Measurements from ENCODE around the gene SUPT20H. TPM values are rescaled to one million over a fixed set of nuclear protein-coding genes. Genes with fewer than 3 reads are reported as not detected.

The SUPT20H gene
- 28.2 and 43.6 TPM in 2 replicates for total RNA-seq (2012; rRNA removed)

- Histone ChIP-seq H3K4me1 (ENCODE audit: control insufficient read depth, insufficient read depth, low read length) (peaks cover 12% of the 10 kb centered on the region), H3K4me3 (ENCODE audit: low read length) (peak within 1 kb of the TSS; percentile 92), H3K9me3 (replicated peaks; ENCODE audit: low read length) (no peaks in the 10 kb centered on the region), H3K27me3 (ENCODE audit: control insufficient read depth, insufficient read depth, low read length) (no peaks in the 10 kb centered on the region), H3K4me2 (ENCODE audit: low read length) (peak within 1 kb of the TSS; percentile 91), H3K36me3 (ENCODE audit: insufficient read depth, low read length) (peaks cover 4% of the 10 kb centered on the region), H3K9ac (ENCODE audit: low read depth, low read length) (peak within 1 kb of the TSS; percentile 89)
These were observed at the start of gene SUPT20H for GRCh38 chr13:37058910-37059847. Gene SUPT20H, minus strand, starts transcription at chr13:37059688. Its CDS starts 8,198 bp downstream, at chr13:37051490.

- Histone ChIP-seq H3K4me1 (ENCODE audit: control insufficient read depth, insufficient read depth, low read length) (peaks cover 21% of the 10 kb centered on the region), H3K4me2 (ENCODE audit: low read length) (no peak overlapping the region), H3K4me3 (ENCODE audit: low read length) (no peak overlapping the region), H3K36me3 (ENCODE audit: insufficient read depth, low read length) (no peaks in the 10 kb centered on the region), H3K9ac (ENCODE audit: low read depth, low read length) (peak overlapping the region; percentile 17), H3K27me3 (ENCODE audit: control insufficient read depth, insufficient read depth, low read length) (no peaks in the 10 kb centered on the region), H3K9me3 (replicated peaks; ENCODE audit: low read length) (no peaks in the 10 kb centered on the region)
These were observed 49.7 kb upstream of the SUPT20H start for GRCh38 chr13:37109051-37109678.

- Histone ChIP-seq H3K4me1 (ENCODE audit: control insufficient read depth, insufficient read depth, low read length) (peaks cover 21% of the 10 kb centered on the region), H3K36me3 (ENCODE audit: insufficient read depth, low read length) (no peaks in the 10 kb centered on the region), H3K9ac (ENCODE audit: low read depth, low read length) (no peak overlapping the region), H3K9me3 (replicated peaks; ENCODE audit: low read length) (no peaks in the 10 kb centered on the region), H3K27me3 (ENCODE audit: control insufficient read depth, insufficient read depth, low read length) (no peaks in the 10 kb centered on the region), H3K4me2 (ENCODE audit: low read length) (no peak overlapping the region), H3K4me3 (ENCODE audit: low read length) (no peak overlapping the region)
These were observed 48.4 kb upstream of the SUPT20H start for GRCh38 chr13:37107868-37108267.

- no peak overlapping the region for H3K4me3 ChIP-seq (ENCODE audit: low read length)
- H3K36me3 ChIP-seq (ENCODE audit: insufficient read depth, low read length) = no peaks in the 10 kb centered on the region
- no peaks in the 10 kb centered on the region for H3K9me3 ChIP-seq (replicated peaks; ENCODE audit: low read length)
- H3K4me2 ChIP-seq (ENCODE audit: low read length) = no peak overlapping the region
- no peaks in the 10 kb centered on the region for H3K27me3 ChIP-seq (ENCODE audit: control insufficient read depth, insufficient read depth, low read length)
- peaks cover 21% of the 10 kb centered on the region for H3K4me1 ChIP-seq (ENCODE audit: control insufficient read depth, insufficient read depth, low read length)
- no peak overlapping the region for H3K9ac ChIP-seq (ENCODE audit: low read depth, low read length)
These were observed 48.0 kb upstream of the SUPT20H start for GRCh38 chr13:37107456-37107855.

- H3K27me3 ChIP-seq (ENCODE audit: control insufficient read depth, insufficient read depth, low read length) = no peaks in the 10 kb centered on the region
- no peak overlapping the region for H3K4me3 ChIP-seq (ENCODE audit: low read length)
- no peak overlapping the region for H3K9ac ChIP-seq (ENCODE audit: low read depth, low read length)
- H3K4me2 ChIP-seq (ENCODE audit: low read length) = no peak overlapping the region
- H3K36me3 ChIP-seq (ENCODE audit: insufficient read depth, low read length) = no peaks in the 10 kb centered on the region
- H3K4me1 ChIP-seq (ENCODE audit: control insufficient read depth, insufficient read depth, low read length) = peaks cover 21% of the 10 kb centered on the region
- no peaks in the 10 kb centered on the region for H3K9me3 ChIP-seq (replicated peaks; ENCODE audit: low read length)
These were observed 47.2 kb upstream of the SUPT20H start for GRCh38 chr13:37106642-37107041.

GRCh38 chr13:37105251-37105714, 45.8 kb upstream of the SUPT20H start, which contains the start of gene CSNK1A1L:
Gene CSNK1A1L, minus strand, starts transcription at chr13:37105664. Its CDS starts 408 bp downstream, at chr13:37105256.
- Histone ChIP-seq H3K4me1 (ENCODE audit: control insufficient read depth, insufficient read depth, low read length) (peaks cover 21% of the 10 kb centered on the region), H3K9ac (ENCODE audit: low read depth, low read length) (no peak within 1 kb of the TSS), H3K9me3 (replicated peaks; ENCODE audit: low read length) (no peaks in the 10 kb centered on the region), H3K4me3 (ENCODE audit: low read length) (no peak within 1 kb of the TSS), H3K27me3 (ENCODE audit: control insufficient read depth, insufficient read depth, low read length) (no peaks in the 10 kb centered on the region), H3K4me2 (ENCODE audit: low read length) (no peak within 1 kb of the TSS), H3K36me3 (ENCODE audit: insufficient read depth, low read length) (no peaks in the 10 kb centered on the region)

- no peak overlapping the region for H3K4me2 ChIP-seq (ENCODE audit: low read length)
- H3K36me3 ChIP-seq (ENCODE audit: insufficient read depth, low read length) = no peaks in the 10 kb centered on the region
- H3K27me3 ChIP-seq (ENCODE audit: control insufficient read depth, insufficient read depth, low read length) = no peaks in the 10 kb centered on the region
- no peaks in the 10 kb centered on the region for H3K9me3 ChIP-seq (replicated peaks; ENCODE audit: low read length)
- no peak overlapping the region for H3K4me3 ChIP-seq (ENCODE audit: low read length)
- peaks cover 7% of the 10 kb centered on the region for H3K4me1 ChIP-seq (ENCODE audit: control insufficient read depth, insufficient read depth, low read length)
- no peak overlapping the region for H3K9ac ChIP-seq (ENCODE audit: low read depth, low read length)
These were observed 43.4 kb upstream of the SUPT20H start for GRCh38 chr13:37102896-37103295.

- H3K9me3 ChIP-seq (replicated peaks; ENCODE audit: low read length) = no peaks in the 10 kb centered on the region
- no peak overlapping the region for H3K4me2 ChIP-seq (ENCODE audit: low read length)
- H3K9ac ChIP-seq (ENCODE audit: low read depth, low read length) = no peak overlapping the region
- no peaks in the 10 kb centered on the region for H3K27me3 ChIP-seq (ENCODE audit: control insufficient read depth, insufficient read depth, low read length)
- H3K4me3 ChIP-seq (ENCODE audit: low read length) = no peak overlapping the region
- H3K36me3 ChIP-seq (ENCODE audit: insufficient read depth, low read length) = no peaks in the 10 kb centered on the region
- no peaks in the 10 kb centered on the region for H3K4me1 ChIP-seq (ENCODE audit: control insufficient read depth, insufficient read depth, low read length)
These were observed 41.7 kb upstream of the SUPT20H start for GRCh38 chr13:37101201-37101600.

GRCh38 chr13:37100731-37101130, 41.2 kb upstream of the SUPT20H start:
- Histone ChIP-seq H3K9me3 (replicated peaks; ENCODE audit: low read length) (no peaks in the 10 kb centered on the region), H3K27me3 (ENCODE audit: control insufficient read depth, insufficient read depth, low read length) (no peaks in the 10 kb centered on the region), H3K9ac (ENCODE audit: low read depth, low read length) (no peak overlapping the region), H3K4me1 (ENCODE audit: control insufficient read depth, insufficient read depth, low read length) (no peaks in the 10 kb centered on the region), H3K4me2 (ENCODE audit: low read length) (no peak overlapping the region), H3K4me3 (ENCODE audit: low read length) (no peak overlapping the region), H3K36me3 (ENCODE audit: insufficient read depth, low read length) (no peaks in the 10 kb centered on the region)

- Histone ChIP-seq H3K36me3 (ENCODE audit: insufficient read depth, low read length) (no peaks in the 10 kb centered on the region), H3K9me3 (replicated peaks; ENCODE audit: low read length) (no peaks in the 10 kb centered on the region), H3K4me1 (ENCODE audit: control insufficient read depth, insufficient read depth, low read length) (no peaks in the 10 kb centered on the region), H3K9ac (ENCODE audit: low read depth, low read length) (no peak overlapping the region), H3K27me3 (ENCODE audit: control insufficient read depth, insufficient read depth, low read length) (no peaks in the 10 kb centered on the region), H3K4me3 (ENCODE audit: low read length) (no peak overlapping the region), H3K4me2 (ENCODE audit: low read length) (no peak overlapping the region)
These were observed 37.6 kb upstream of the SUPT20H start for GRCh38 chr13:37097076-37097475.

- Histone ChIP-seq H3K4me2 (ENCODE audit: low read length) (no peak overlapping the region), H3K9ac (ENCODE audit: low read depth, low read length) (no peak overlapping the region), H3K4me3 (ENCODE audit: low read length) (no peak overlapping the region), H3K4me1 (ENCODE audit: control insufficient read depth, insufficient read depth, low read length) (no peaks in the 10 kb centered on the region), H3K27me3 (ENCODE audit: control insufficient read depth, insufficient read depth, low read length) (no peaks in the 10 kb centered on the region), H3K9me3 (replicated peaks; ENCODE audit: low read length) (no peaks in the 10 kb centered on the region), H3K36me3 (ENCODE audit: insufficient read depth, low read length) (no peaks in the 10 kb centered on the region)
These were observed 35.4 kb upstream of the SUPT20H start for GRCh38 chr13:37094840-37095239.
